Karpas-422 (cell line): ENCODE data around the gene ACCSL. TPM values are rescaled to one million over a fixed set of nuclear protein-coding genes. Genes with fewer than 3 reads are reported as not detected.

ENCODE experiments used
- DNase-seq: peaks from one replicate; pipeline ENCODE4 v3.0.0-alpha.2; 2015
- H2AFZ ChIP-seq: fragments of 200-600 bp; sonication (generic); 2 replicates; pipeline ENCODE4 v1.6.1; 2014; ENCODE audit warnings: antibody characterized with exemption, low read length, mixed read lengths
- H3K27ac ChIP-seq: fragments of 200-600 bp; sonication (generic); 2 replicates; pipeline ENCODE4 v1.5.1; 2014; ENCODE audit warnings: mild to moderate bottlenecking, low read length, moderate library complexity
- H3K27me3 ChIP-seq: fragments of 200-600 bp; sonication (generic); 2 replicates; pipeline ENCODE4 v1.6.1; 2014; ENCODE audit warnings: low read length, mixed read lengths
- H3K36me3 ChIP-seq: fragments of 200-600 bp; sonication (generic); 2 replicates; pipeline ENCODE4 v1.6.1; 2014; ENCODE audit warnings: low read length, mixed read lengths; ENCODE audit not compliant: insufficient read depth
- H3K4me1 ChIP-seq: fragments of 200-600 bp; sonication (generic); 2 replicates; pipeline ENCODE4 v1.6.1; 2014; ENCODE audit warnings: mild to moderate bottlenecking, low read length, mixed read lengths
- H3K4me2 ChIP-seq: fragments of 200-600 bp; sonication (generic); 2 replicates; pipeline ENCODE4 v1.6.1; 2014; ENCODE audit warnings: low read length, low read depth, mild to moderate bottlenecking; ENCODE audit not compliant: poor library complexity, severe bottlenecking
- H3K4me3 ChIP-seq: fragments of 200-600 bp; sonication (generic); 2 replicates; pipeline ENCODE4 v1.5.1; 2014; ENCODE audit warnings: mild to moderate bottlenecking, antibody characterized with exemption, low read length, mixed read lengths
- H3K79me2 ChIP-seq: fragments of 200-600 bp; sonication (generic); 2 replicates; pipeline ENCODE4 v1.6.1; 2014; ENCODE audit warnings: mild to moderate bottlenecking, low read length, mixed read lengths
- H3K9ac ChIP-seq: fragments of 200-600 bp; sonication (generic); 2 replicates; pipeline ENCODE4 v1.6.0; 2014; ENCODE audit warnings: low read length
- H3K9me2 ChIP-seq: fragments of 200-600 bp; sonication (generic), shearing (Covaris generic); replicated peaks from 2 replicates; pipeline ENCODE4 v1.6.0; 2014; ENCODE audit warnings: mild to moderate bottlenecking, low read length, moderate library complexity; ENCODE audit not compliant: insufficient read depth
- H3K9me3 ChIP-seq: fragments of 300-700, 200-600 bp; sonication (generic); 2 replicates; pipeline ENCODE4 v1.6.1; 2014; ENCODE audit warnings: low read length, mixed read lengths
- H4K20me1 ChIP-seq: fragments of 200-600 bp; sonication (generic); 2 replicates; pipeline ENCODE4 v1.6.1; 2014; ENCODE audit warnings: mild to moderate bottlenecking, antibody characterized with exemption, low read length, low read depth; ENCODE audit not compliant: insufficient read depth
- total RNA-seq: library from RNA; depleted of rRNA; stranded (reverse); fragments of >200 nt; shearing (Covaris generic); gene quantifications from 2 replicates; pipeline ENCODE4 v1.2.3, GENCODE V29; 2014; ENCODE audit warnings: low replicate concordance

The ACCSL gene
- total RNA-seq, 1 experiment from 2014 or later, result not detected

GRCh38 chr11:44028401-44028800 lies 19.4 kb upstream of the ACCSL start:
- Histone ChIP-seq H3K9ac (no peak overlapping the region), H4K20me1 (no peaks in the 10 kb centered on the region), H3K4me1 (no peaks in the 10 kb centered on the region), H3K79me2 (no peaks in the 10 kb centered on the region), H3K4me3 (no peak overlapping the region), H3K9me2 (no peaks in the 10 kb centered on the region), H3K27me3 (0 out of 2 replicates have a peak, but pooled peaks cover 4% of the 10 kb centered on the region), H3K4me2 (no peak overlapping the region), H2AFZ (no peak overlapping the region), H3K9me3 (no peaks in the 10 kb centered on the region), H3K36me3 (no peaks in the 10 kb centered on the region), H3K27ac (no peak overlapping the region)
- no peak for DNase-seq

GRCh38 chr11:44028816-44029506 lies 18.8 kb upstream of the ACCSL start:
- no peak overlapping the region for H3K27ac ChIP-seq
- no peaks in the 10 kb centered on the region for H3K9me2 ChIP-seq
- no peak overlapping the region for H3K4me3 ChIP-seq
- no peaks in the 10 kb centered on the region for H3K9me3 ChIP-seq
- no peaks in the 10 kb centered on the region for H3K4me1 ChIP-seq
- H3K36me3 ChIP-seq, result no peaks in the 10 kb centered on the region
- H3K79me2 ChIP-seq, result no peaks in the 10 kb centered on the region
- 0 out of 2 replicates have a peak, but pooled peaks cover 4% of the 10 kb centered on the region for H3K27me3 ChIP-seq
- no peak for DNase-seq
- H4K20me1 ChIP-seq, result no peaks in the 10 kb centered on the region
- no peak overlapping the region for H3K9ac ChIP-seq
- no peak overlapping the region for H2AFZ ChIP-seq
- H3K4me2 ChIP-seq, result no peak overlapping the region

- H3K9ac ChIP-seq, result no peak overlapping the region
- no peak for DNase-seq
- H3K9me2 ChIP-seq, result no peaks in the 10 kb centered on the region
- 0 out of 2 replicates have a peak, but pooled peaks cover 4% of the 10 kb centered on the region for H3K27me3 ChIP-seq
- H3K79me2 ChIP-seq, result no peaks in the 10 kb centered on the region
- H2AFZ ChIP-seq, result no peak overlapping the region
- H3K4me3 ChIP-seq, result no peak overlapping the region
- H3K36me3 ChIP-seq, result no peaks in the 10 kb centered on the region
- H3K4me2 ChIP-seq, result no peak overlapping the region
- no peak overlapping the region for H3K27ac ChIP-seq
- H4K20me1 ChIP-seq, result no peaks in the 10 kb centered on the region
- H3K9me3 ChIP-seq, result no peaks in the 10 kb centered on the region
- H3K4me1 ChIP-seq, result no peaks in the 10 kb centered on the region
Measured at GRCh38 chr11:44029507-44029845, 18.3 kb upstream of the ACCSL start.

- Histone ChIP-seq H3K9ac (no peak overlapping the region), H3K9me3 (no peaks in the 10 kb centered on the region), H3K4me3 (no peak overlapping the region), H3K4me2 (no peak overlapping the region), H3K9me2 (no peaks in the 10 kb centered on the region), H3K36me3 (no peaks in the 10 kb centered on the region), H3K27ac (no peak overlapping the region), H3K4me1 (no peaks in the 10 kb centered on the region), H4K20me1 (no peaks in the 10 kb centered on the region), H2AFZ (no peak overlapping the region), H3K27me3 (0 out of 2 replicates have a peak, but pooled peaks cover 4% of the 10 kb centered on the region), H3K79me2 (no peaks in the 10 kb centered on the region)
- DNase-seq, result no peak
Measured at GRCh38 chr11:44029977-44030911, 17.5 kb upstream of the ACCSL start.

- Histone ChIP-seq H3K36me3 (no peaks in the 10 kb centered on the region), H3K4me3 (no peak overlapping the region), H3K27me3 (0 out of 2 replicates have a peak, but pooled peaks cover 4% of the 10 kb centered on the region), H3K9me2 (no peaks in the 10 kb centered on the region), H2AFZ (no peak overlapping the region), H3K4me1 (no peaks in the 10 kb centered on the region), H4K20me1 (no peaks in the 10 kb centered on the region), H3K9ac (no peak overlapping the region), H3K9me3 (no peaks in the 10 kb centered on the region), H3K27ac (no peak overlapping the region), H3K79me2 (no peaks in the 10 kb centered on the region), H3K4me2 (no peak overlapping the region)
- no peak for DNase-seq
Measured at GRCh38 chr11:44030996-44031395, 16.8 kb upstream of the ACCSL start.

GRCh38 chr11:44031549-44031948 lies 16.2 kb upstream of the ACCSL start:
- DNase-seq, result no peak

GRCh38 chr11:44032299-44033085 lies 15.3 kb upstream of the ACCSL start:
- Histone ChIP-seq H4K20me1 (no peaks in the 10 kb centered on the region), H3K4me1 (peaks cover 3% of the 10 kb centered on the region; the same call in 1 of the 2 replicates), H3K9ac (no peak overlapping the region), H3K79me2 (no peaks in the 10 kb centered on the region), H3K9me3 (no peaks in the 10 kb centered on the region), H3K36me3 (no peaks in the 10 kb centered on the region), H3K4me3 (no peak overlapping the region), H3K9me2 (no peaks in the 10 kb centered on the region), H3K4me2 (no peak overlapping the region), H3K27ac (no peak overlapping the region), H3K27me3 (0 out of 2 replicates have a peak, but pooled peaks cover 4% of the 10 kb centered on the region), H2AFZ (no peak overlapping the region)
- DNase-seq, result no peak

More at GRCh38 chr11:44031549-44031948, 16.2 kb upstream of the ACCSL start:
- Histone ChIP-seq H3K79me2 (no peaks in the 10 kb centered on the region), H3K27me3 (0 out of 2 replicates have a peak, but pooled peaks cover 4% of the 10 kb centered on the region), H4K20me1 (no peaks in the 10 kb centered on the region), H3K36me3 (no peaks in the 10 kb centered on the region), H3K4me2 (no peak overlapping the region), H2AFZ (no peak overlapping the region), H3K4me3 (no peak overlapping the region), H3K9me3 (no peaks in the 10 kb centered on the region), H3K9me2 (no peaks in the 10 kb centered on the region), H3K4me1 (no peaks in the 10 kb centered on the region), H3K9ac (no peak overlapping the region), H3K27ac (no peak overlapping the region)
